IPS DF 6.9 (cell line): ENCODE data around the gene UTY.

ENCODE experiments used
- DNase-seq: peaks from one replicate; pipeline ENCODE4 v3.0.0-alpha.2; 2013; ENCODE audit warnings: low read depth, low spot score
- H3K27ac ChIP-seq: one replicate; pipeline ENCODE4 v1.5.1; 2013; ENCODE audit warnings: low read length, control low read depth
- H3K27me3 ChIP-seq: 2 replicates; pipeline ENCODE4 v1.6.1; 2013; ENCODE audit warnings: mild to moderate bottlenecking, low read length; ENCODE audit not compliant: control insufficient read depth, insufficient read depth
- H3K36me3 ChIP-seq: 2 replicates; pipeline ENCODE4 v1.6.1; 2013; ENCODE audit warnings: low read length; ENCODE audit not compliant: control insufficient read depth, insufficient read depth
- H3K4me1 ChIP-seq: 2 replicates; pipeline ENCODE4 v1.6.1; 2013; ENCODE audit warnings: low read length; ENCODE audit not compliant: control insufficient read depth, insufficient read depth
- H3K4me3 ChIP-seq: 2 replicates; pipeline ENCODE4 v1.5.1; 2013; ENCODE audit warnings: mild to moderate bottlenecking, low read length
- H3K9me3 ChIP-seq: 2 replicates; pipeline ENCODE4 v1.6.1; 2013; ENCODE audit warnings: low read length, inconsistent platforms; ENCODE audit not compliant: control insufficient read depth, insufficient read depth
- WGBS: extraction: QIAGEN DNeasy Blood & Tissue Kit; methylation state at CpG from one replicate; pipeline ENCODE4 v1.1.7; 2013; ENCODE audit warnings: mixed read lengths, missing lambda C conversion rate; ENCODE audit not compliant: insufficient read length, insufficient coverage; 5-methylcytosine and 5-hydroxymethylcytosine counted together

Gene UTY

GRCh38 chrY:13250421-13250820, 229.4 kb downstream of the UTY start:
- no peaks in the 10 kb centered on the region for H3K4me1 ChIP-seq
- H3K27ac ChIP-seq = no peak overlapping the region
- DNase-seq = no peak
- no peaks in the 10 kb centered on the region for H3K27me3 ChIP-seq
- no peak overlapping the region for H3K4me3 ChIP-seq
- H3K36me3 ChIP-seq = no peaks in the 10 kb centered on the region
- H3K9me3 ChIP-seq = no peaks in the 10 kb centered on the region

- Histone ChIP-seq H3K27me3 (no peaks in the 10 kb centered on the region), H3K9me3 (no peaks in the 10 kb centered on the region), H3K27ac (no peak overlapping the region), H3K36me3 (no peaks in the 10 kb centered on the region), H3K4me1 (no peaks in the 10 kb centered on the region), H3K4me3 (no peak overlapping the region)
- WGBS = no CpG with 5 or more reads among the region's 5 CpGs
- no peak for DNase-seq
Observed at GRCh38 chrY:13243716-13244115, 236.1 kb downstream of the UTY start.

GRCh38 chrY:13233901-13234300, 245.9 kb downstream of the UTY start:
- DNase-seq = no peak
- no CpG with 5 or more reads among the region's 3 CpGs for WGBS
- H3K9me3 ChIP-seq = no peaks in the 10 kb centered on the region; the same call in 1 of the 2 replicates
- no peaks in the 10 kb centered on the region for H3K4me1 ChIP-seq
- no peaks in the 10 kb centered on the region for H3K27me3 ChIP-seq
- H3K4me3 ChIP-seq = no peak overlapping the region
- no peak overlapping the region for H3K27ac ChIP-seq
- peaks cover 10% of the 10 kb centered on the region for H3K36me3 ChIP-seq

GRCh38 chrY:13233118-13233517, 246.7 kb downstream of the UTY start:
- peaks cover 10% of the 10 kb centered on the region for H3K36me3 ChIP-seq
- no peaks in the 10 kb centered on the region for H3K27me3 ChIP-seq
- H3K27ac ChIP-seq = no peak overlapping the region
- no peaks in the 10 kb centered on the region; the same call in 1 of the 2 replicates for H3K9me3 ChIP-seq
- no peak for DNase-seq
- no CpG with 5 or more reads among the region's 1 CpG for WGBS
- H3K4me1 ChIP-seq = no peaks in the 10 kb centered on the region
- no peak overlapping the region for H3K4me3 ChIP-seq

DNA sequence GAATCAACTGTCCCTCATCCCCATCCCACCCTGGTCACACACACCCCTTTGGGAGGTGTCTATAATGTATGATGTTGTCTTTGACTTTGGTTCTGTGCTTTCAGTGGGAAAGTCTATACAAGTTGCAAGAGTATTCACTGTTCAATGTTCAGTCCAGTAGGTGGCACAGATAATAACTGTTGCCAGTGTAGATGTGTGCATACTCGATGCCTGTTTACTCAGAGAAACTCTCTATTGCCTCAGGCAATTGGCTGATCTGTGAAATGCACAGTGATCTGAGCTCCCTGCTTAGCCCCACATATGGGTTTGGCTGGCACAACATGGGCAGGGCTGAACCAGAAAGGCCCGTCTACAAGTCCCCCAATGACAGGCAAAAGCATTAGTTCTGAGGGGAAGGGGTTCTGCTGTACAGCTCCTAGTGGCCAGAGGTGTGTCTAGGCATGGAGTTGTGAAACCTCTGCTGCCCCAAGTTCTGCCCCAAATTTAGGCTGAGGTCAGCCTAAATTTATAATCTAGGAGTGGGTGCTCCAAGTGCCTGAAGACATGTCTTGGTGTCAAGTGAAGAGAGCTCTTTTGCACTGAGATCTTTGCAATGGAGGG, 252.4 kb downstream of the UTY start:
- H3K4me1 ChIP-seq = no peaks in the 10 kb centered on the region
- no peak overlapping the region for H3K27ac ChIP-seq
- DNase-seq = no peak
- H3K9me3 ChIP-seq = no peaks in the 10 kb centered on the region
- no peaks in the 10 kb centered on the region for H3K27me3 ChIP-seq
- H3K36me3 ChIP-seq = no peaks in the 10 kb centered on the region
- WGBS = no CpG with 5 or more reads among the region's 2 CpGs
- no peak overlapping the region for H3K4me3 ChIP-seq

DNA sequence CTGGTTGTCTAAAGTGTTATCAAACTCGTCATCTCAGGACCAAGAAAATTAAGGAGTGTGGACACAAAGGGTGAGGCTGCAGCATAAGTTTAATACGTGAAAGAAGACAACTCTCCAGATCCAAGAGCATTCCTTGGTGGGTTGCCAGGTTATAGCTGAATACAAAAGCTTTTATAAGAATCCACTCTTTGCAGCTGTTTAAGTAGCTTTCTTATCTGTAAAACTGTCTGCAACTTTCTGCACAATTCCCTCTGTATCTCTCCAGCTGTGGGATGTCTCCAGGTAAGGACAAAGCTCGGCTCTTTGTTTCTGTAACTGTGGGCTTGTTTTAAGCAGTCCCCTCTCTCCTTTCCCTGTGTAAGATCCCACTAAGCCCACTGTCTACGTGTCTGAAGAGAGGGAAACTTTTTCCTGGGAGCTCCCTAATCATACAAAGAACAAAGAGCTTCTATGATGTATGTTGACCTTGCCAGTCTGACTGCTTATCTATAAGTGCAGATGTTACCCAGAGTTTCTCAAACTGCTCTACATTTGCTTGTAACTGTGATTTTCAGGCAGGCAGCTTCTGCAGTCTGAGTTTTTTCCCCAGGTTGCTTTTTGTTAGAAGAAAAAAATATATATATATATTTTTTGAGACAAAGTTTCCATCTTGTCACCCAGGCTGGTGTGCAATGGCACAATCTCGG, 268.7 kb downstream of the UTY start:
- H3K4me1 ChIP-seq = no peaks in the 10 kb centered on the region
- H3K27ac ChIP-seq = no peak overlapping the region
- no peaks in the 10 kb centered on the region for H3K9me3 ChIP-seq
- no CpG with 5 or more reads among the region's 5 CpGs for WGBS
- H3K27me3 ChIP-seq = no peaks in the 10 kb centered on the region
- H3K36me3 ChIP-seq = no peaks in the 10 kb centered on the region
- DNase-seq = no peak
- no peak overlapping the region for H3K4me3 ChIP-seq

- WGBS = no CpG with 5 or more reads among the region's 1 CpG
- H3K27ac ChIP-seq = no peak overlapping the region
- H3K36me3 ChIP-seq = no peaks in the 10 kb centered on the region
- H3K4me1 ChIP-seq = no peaks in the 10 kb centered on the region
- DNase-seq = peak; percentile 4
- no peak overlapping the region for H3K4me3 ChIP-seq
- H3K9me3 ChIP-seq = no peaks in the 10 kb centered on the region
- H3K27me3 ChIP-seq = no peaks in the 10 kb centered on the region
Observed at GRCh38 chrY:13205214-13205613, 274.6 kb downstream of the UTY start.
